ENCODE results near the gene UBE2G1. TPM values are rescaled to one million over a fixed set of nuclear protein-coding genes. Genes with fewer than 3 reads are reported as not detected.

The UBE2G1 gene
- total and polyA plus RNA-seq, 4 donors = 8.0 to 47.5 (median 34.4) TPM

DNA sequence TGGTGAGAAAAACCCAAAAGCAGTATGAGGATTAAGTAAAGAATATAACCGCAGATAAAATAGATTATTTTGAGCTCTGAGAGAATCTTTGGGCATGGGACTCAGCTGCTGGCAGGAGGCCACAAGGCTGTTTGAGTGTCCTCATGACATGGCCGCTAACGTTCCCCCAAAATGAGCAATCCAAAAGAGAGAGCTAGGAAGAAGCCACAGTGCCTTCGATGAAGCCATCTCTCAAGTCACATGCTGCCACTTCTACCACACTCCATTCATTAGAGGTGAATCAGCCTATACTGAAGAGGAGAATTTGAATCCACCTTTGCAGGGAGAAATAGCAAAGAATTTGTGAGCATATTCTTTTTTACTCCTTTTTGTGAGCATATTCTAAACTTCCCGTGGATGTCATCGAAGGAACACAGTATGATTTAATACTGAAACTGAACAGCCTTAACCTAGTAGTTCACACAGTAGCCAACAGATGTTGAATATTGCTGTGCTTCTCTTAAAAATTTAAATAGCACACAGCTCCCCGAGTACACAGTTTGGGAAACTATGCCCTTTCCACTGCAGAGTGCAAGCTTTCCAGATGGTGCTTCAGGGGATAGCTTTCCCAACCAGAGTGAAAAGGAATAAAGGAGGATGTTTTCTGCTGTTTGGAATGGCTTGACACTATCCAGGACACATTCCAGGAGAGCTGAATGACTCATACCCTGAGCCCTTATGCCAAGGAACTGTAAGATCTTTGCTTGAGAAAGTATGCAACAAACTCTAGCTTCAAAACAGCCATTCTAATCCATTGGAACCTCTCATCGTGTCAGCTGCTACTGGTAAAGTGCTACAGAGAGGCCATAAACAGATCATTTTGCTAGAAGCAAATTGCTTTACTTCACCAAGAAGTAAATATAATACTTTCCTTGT, 136.6 kb downstream of the UBE2G1 start:
- peaks cover 0 to 18% (median 9%) of the 10 kb centered on the region in 5 donors for H3K4me1 ChIP-seq (ENCODE audit: control insufficient read depth in 5 of 5, insufficient read depth in 5 of 5, low read length in 5 of 5)
- TF ChIP-seq, protein P1, sequence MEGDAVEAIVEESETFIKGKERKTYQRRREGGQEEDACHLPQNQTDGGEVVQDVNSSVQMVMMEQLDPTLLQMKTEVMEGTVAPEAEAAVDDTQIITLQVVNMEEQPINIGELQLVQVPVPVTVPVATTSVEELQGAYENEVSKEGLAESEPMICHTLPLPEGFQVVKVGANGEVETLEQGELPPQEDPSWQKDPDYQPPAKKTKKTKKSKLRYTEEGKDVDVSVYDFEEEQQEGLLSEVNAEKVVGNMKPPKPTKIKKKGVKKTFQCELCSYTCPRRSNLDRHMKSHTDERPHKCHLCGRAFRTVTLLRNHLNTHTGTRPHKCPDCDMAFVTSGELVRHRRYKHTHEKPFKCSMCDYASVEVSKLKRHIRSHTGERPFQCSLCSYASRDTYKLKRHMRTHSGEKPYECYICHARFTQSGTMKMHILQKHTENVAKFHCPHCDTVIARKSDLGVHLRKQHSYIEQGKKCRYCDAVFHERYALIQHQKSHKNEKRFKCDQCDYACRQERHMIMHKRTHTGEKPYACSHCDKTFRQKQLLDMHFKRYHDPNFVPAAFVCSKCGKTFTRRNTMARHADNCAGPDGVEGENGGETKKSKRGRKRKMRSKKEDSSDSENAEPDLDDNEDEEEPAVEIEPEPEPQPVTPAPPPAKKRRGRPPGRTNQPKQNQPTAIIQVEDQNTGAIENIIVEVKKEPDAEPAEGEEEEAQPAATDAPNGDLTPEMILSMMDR (IDR thresholded peaks at IDR 0.05; ENCODE audit: control extremely low read depth, extremely low read depth) = no peak
- H3K4me3 ChIP-seq = no peak overlapping the region
- ATAC-seq (ENCODE audit: insufficient read depth, low FRiP score) (peak; percentile 84), DNase-seq (peak; percentile 52 to 86 (median 76))
- H3K9me3 ChIP-seq (ENCODE audit: control insufficient read depth in 4 of 4, insufficient read depth in 3 of 4, low read length in 3 of 4) = no peaks in the 10 kb centered on the region
- H3K27ac ChIP-seq (ENCODE audit: low read depth in 1 of 2, low read length in 1 of 2) = peak overlapping the region; percentile 59 to 97
- 58 to 82% methylated on average over 8 of the region's 8 CpGs for WGBS, 2 donors
- H3K36me3 ChIP-seq (ENCODE audit: control insufficient read depth in 4 of 4, insufficient read depth in 4 of 4, low read length in 4 of 4) = peaks cover 6 to 17% (median 11%) of the 10 kb centered on the region in 4 donors
- H3K27me3 ChIP-seq (ENCODE audit: control insufficient read depth in 3 of 3, insufficient read depth in 3 of 3, low read length in 2 of 3) = no peaks in the 10 kb centered on the region
- H3K9ac ChIP-seq (ENCODE audit: insufficient read depth in 1 of 2, low read length in 2 of 2) = no peak overlapping the region

DNA sequence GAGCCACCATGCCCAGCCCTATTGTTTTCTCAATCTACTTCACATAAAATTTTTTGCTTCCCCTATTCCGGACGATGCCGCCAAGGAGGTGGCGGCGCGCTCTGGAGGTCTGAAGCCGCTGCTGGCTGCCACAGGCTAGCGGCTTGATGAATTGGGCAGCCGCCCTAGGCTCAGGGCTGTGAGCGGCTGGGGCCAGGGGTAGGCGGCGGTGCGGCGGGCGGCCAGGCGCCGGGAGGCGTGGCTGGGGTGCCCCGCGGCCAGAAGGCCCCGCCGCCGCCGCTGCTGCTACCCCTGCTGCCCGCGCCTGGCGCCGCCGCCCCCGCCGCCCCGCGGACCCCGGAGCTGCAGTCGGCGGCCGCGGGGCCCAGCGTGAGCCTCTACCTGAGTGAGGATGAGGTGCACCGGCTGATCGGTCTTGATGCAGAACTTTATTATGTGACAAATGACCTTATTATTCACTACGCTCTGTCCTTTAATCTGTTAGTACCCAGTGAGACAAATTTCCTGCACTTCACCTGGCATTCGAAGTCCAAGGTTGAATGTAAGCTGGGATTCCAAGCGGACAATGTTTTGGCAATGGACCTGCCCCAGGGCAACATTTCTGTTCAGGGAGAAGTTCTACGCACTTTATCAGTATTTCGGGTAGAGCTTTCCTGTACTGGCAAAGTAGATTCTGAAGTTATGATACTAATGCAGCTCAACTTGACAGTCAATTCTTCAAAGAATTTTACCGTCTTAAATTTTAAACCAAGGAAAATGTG, 144.4 kb downstream of the UBE2G1 start:
- no peak overlapping the region for H3K27ac ChIP-seq (ENCODE audit: low read depth in 1 of 2, low read length in 1 of 2)
- TF ChIP-seq, protein P1 (IDR thresholded peaks at IDR 0.05; ENCODE audit: control extremely low read depth, extremely low read depth) = no peak
- no peaks in the 10 kb centered on the region for H3K9me3 ChIP-seq (ENCODE audit: control insufficient read depth in 4 of 4, insufficient read depth in 3 of 4, low read length in 3 of 4)
- WGBS, 2 donors = 91 to 94% methylated on average over 47 of the region's 47 CpGs
- H3K27me3 ChIP-seq (ENCODE audit: control insufficient read depth in 3 of 3, insufficient read depth in 3 of 3, low read length in 2 of 3) = no peaks in the 10 kb centered on the region
- H3K4me1 ChIP-seq (ENCODE audit: control insufficient read depth in 5 of 5, insufficient read depth in 5 of 5, low read length in 5 of 5) = peaks cover 0 to 2% (median 0%) of the 10 kb centered on the region in 5 donors
- H3K9ac ChIP-seq (ENCODE audit: insufficient read depth in 1 of 2, low read length in 2 of 2) = no peak overlapping the region
- DNase-seq (no peak), ATAC-seq (ENCODE audit: insufficient read depth, low FRiP score) (no peak)
- peaks cover 0 to 12% (median 8%) of the 10 kb centered on the region in 4 donors for H3K36me3 ChIP-seq (ENCODE audit: control insufficient read depth in 4 of 4, insufficient read depth in 4 of 4, low read length in 4 of 4)
- H3K4me3 ChIP-seq = no peak overlapping the region

DNA sequence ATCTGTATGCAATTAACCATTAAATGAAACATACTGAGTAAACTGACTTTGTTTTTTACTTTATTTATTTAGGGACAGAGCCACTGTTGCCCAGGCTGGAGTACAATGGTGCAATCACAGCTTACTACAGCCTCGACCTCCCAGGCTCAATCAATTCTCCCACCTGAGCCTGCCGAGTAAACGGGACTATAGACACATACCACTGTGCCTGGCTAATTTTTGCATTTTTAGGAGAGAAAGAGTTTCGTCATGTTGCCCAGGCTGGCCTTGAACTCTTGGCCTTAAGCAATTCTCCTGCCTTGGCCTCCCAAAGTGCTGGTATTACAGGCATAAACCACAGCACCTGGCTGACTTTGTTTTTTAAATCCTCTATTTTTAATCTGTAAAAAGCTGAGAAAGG, 145.3 kb downstream of the UBE2G1 start:
- H3K36me3 ChIP-seq (ENCODE audit: control insufficient read depth in 4 of 4, insufficient read depth in 4 of 4, low read length in 4 of 4) = peaks cover 4 to 12% (median 10%) of the 10 kb centered on the region in 4 donors
- no peak for ATAC-seq (ENCODE audit: insufficient read depth, low FRiP score)
- peak overlapping the region in 1 of 2 donors; percentile 35 for H3K27ac ChIP-seq (ENCODE audit: low read depth in 1 of 2, low read length in 1 of 2)
- no peak for DNase-seq
- TF ChIP-seq, protein P1 (IDR thresholded peaks at IDR 0.05; ENCODE audit: control extremely low read depth, extremely low read depth) = no peak
- H3K4me3 ChIP-seq = no peak overlapping the region
- H3K9me3 ChIP-seq (ENCODE audit: control insufficient read depth in 4 of 4, insufficient read depth in 3 of 4, low read length in 3 of 4) = no peaks in the 10 kb centered on the region
- no peaks in the 10 kb centered on the region for H3K27me3 ChIP-seq (ENCODE audit: control insufficient read depth in 3 of 3, insufficient read depth in 3 of 3, low read length in 2 of 3)
- H3K4me1 ChIP-seq (ENCODE audit: control insufficient read depth in 5 of 5, insufficient read depth in 5 of 5, low read length in 5 of 5) = peaks cover 0 to 4% (median 0%) of the 10 kb centered on the region in 5 donors
- no peak overlapping the region for H3K9ac ChIP-seq (ENCODE audit: insufficient read depth in 1 of 2, low read length in 2 of 2)
- WGBS, 2 donors = 85 to 92% methylated on average over 4 of the region's 4 CpGs

All from lung (tissue), 12 donors.